GM12864 (cell line): ENCODE data around the gene DLEC1.

ENCODE experiments used
- DNase-seq: peaks from one replicate; pipeline ENCODE4 v3.0.0-alpha.2; 2011; ENCODE audit warnings: low read depth
- H3K4me3 ChIP-seq: 2 replicates; pipeline ENCODE4 v1.5.1; 2011; ENCODE audit warnings: mild to moderate bottlenecking, low read depth, low read length, control low read depth
- TF ChIP-seq, protein P1 (sequence below): IDR thresholded peaks from 2 replicates; pipeline ENCODE4 v1.5.1; 2011; ENCODE audit warnings: low read depth, mild to moderate bottlenecking, moderate library complexity, low read length, control low read depth, inconsistent platforms; ENCODE audit errors: missing control alignments

DLEC1 gene

DNA sequence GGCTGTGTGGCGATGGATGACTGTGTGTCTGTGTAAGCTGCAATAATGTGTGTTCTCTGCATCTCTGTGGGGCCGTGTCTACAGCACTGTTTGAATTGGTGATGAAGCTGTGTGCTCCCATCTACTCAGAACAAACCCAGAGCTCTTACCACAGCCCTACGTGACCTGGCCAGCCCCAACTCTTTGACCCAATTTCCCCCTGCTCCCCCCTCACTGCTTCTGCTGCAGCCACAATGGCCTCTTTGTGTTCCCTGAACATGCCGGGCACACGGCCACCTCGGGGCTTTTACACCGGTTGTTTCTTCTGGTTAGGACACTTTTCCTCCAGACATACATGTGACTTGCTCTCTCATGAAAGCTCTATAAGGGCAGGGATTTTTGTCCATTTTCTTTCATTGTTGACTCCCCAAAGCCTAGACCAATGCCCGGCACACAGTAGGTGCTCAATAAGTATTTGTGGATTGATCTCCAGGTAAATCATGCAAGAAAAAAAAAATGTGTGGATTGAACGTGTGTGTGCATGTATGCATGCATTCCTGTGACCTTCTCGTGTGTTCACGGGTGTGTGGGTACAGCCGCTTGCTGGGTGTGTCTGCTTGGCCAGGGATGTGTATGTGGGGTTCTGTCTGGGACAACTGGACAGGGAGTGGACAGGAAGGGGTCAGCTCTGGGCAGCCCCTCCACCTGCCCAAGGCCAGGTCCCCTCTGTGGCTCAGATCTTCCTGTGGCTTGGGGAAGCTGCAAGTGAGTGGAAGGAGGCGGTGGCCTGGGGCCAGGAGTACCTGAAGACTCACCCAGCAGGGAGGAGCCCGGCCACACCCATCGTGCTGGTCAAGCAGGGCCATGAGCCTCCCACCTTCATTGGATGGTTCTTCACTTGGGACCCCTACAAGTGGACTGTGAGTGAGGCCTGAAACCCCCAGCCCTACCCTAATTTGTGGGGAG is 33.7 kb upstream of the DLEC1 start:
- no peak overlapping the region for H3K4me3 ChIP-seq
- no peak for DNase-seq
- TF ChIP-seq, protein P1, sequence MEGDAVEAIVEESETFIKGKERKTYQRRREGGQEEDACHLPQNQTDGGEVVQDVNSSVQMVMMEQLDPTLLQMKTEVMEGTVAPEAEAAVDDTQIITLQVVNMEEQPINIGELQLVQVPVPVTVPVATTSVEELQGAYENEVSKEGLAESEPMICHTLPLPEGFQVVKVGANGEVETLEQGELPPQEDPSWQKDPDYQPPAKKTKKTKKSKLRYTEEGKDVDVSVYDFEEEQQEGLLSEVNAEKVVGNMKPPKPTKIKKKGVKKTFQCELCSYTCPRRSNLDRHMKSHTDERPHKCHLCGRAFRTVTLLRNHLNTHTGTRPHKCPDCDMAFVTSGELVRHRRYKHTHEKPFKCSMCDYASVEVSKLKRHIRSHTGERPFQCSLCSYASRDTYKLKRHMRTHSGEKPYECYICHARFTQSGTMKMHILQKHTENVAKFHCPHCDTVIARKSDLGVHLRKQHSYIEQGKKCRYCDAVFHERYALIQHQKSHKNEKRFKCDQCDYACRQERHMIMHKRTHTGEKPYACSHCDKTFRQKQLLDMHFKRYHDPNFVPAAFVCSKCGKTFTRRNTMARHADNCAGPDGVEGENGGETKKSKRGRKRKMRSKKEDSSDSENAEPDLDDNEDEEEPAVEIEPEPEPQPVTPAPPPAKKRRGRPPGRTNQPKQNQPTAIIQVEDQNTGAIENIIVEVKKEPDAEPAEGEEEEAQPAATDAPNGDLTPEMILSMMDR: no peak

DNA sequence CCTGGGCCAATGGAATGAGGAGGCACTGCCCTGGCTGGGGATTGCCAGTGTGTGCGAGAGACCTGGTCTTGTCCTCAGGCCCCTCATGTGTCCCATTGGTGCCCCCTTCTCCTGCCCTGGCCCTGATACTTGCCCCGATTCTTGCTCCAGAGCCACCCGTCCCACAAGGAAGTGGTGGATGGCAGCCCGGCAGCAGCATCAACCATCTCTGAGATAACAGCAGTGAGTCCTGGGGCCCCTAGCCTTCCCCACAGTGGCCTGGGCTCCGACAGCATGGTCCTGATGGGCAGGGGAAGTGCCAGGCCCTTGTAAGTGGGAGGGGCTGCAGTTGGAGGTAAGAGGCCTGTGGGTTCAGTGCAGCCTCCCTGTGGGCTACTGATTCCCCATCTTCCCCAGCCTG is 33.0 kb upstream of the DLEC1 start:
- no peak for DNase-seq
- TF ChIP-seq, protein P1: no peak
- H3K4me3 ChIP-seq: no peak overlapping the region

DNA sequence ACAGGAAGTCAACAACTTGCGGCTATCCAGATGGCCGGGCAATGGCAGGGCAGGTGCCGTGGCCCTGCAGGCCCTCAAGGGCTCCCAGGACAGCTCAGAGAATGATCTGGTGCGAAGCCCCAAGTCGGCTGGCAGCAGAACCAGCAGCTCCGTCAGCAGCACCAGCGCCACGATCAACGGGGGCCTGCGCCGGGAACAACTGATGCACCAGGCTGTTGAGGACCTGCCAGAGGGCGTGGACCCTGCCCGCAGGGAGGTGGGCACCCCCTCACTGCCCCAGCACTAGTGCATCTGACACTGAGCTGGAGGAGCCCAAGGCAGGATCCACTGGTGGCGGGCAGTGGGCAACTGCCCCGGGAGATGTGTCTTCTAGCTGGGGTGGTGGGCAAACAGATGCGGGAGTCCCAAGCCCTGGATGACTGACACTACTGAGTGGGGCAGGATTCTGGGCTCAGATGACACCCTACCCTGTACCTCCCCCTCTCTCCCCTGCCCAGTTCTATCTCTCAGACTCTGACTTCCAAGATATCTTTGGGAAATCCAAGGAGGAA is 32.5 kb upstream of the DLEC1 start:
- DNase-seq: no peak
- TF ChIP-seq, protein P1: no peak
- H3K4me3 ChIP-seq: no peak overlapping the region

DNA sequence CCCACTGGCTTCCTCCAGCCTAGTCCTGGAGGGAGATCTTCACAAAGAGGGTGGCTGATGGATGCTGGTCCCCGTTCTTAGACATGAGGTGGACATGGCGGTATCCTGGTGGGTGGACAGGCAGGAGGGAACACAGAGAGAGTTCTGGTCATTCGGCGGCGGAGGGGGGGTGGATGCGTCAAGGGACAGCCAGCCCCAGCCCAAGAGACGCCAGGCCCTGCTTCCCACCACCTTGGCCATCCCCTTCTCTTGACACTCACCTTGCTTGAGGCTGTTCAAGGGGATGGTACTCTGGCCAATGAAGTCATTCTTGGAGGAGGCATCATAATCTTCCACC is 31.3 kb upstream of the DLEC1 start:
- DNase-seq: no peak
- H3K4me3 ChIP-seq: no peak overlapping the region
- TF ChIP-seq, protein P1: no peak

DNA sequence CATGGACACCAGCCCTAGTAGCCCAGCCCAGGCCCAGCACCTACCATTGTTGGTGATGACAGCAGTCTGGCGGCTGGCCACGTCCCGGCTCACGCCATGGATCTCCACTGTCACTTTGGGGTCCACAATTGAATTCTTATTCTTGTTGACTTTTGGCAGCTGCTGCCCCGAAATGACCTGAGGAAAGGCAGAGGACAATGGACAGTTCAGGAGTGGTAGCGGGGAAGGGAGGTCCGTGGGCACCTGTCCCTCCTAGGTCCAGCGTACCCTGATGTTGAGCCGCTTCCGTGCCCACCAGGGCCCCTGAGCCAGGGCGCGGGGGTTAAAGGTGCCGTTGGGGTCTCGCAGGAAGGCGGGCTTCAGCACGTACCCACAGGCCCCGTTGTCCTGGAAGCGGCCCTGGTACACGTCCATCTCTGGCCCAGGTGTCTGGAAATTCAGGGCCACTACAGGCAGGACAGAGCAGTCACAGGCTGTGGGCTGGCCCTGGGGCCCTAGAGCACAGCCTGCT is 30.8 kb upstream of the DLEC1 start:
- DNase-seq: no peak
- TF ChIP-seq, protein P1: no peak
- H3K4me3 ChIP-seq: no peak overlapping the region

DNA sequence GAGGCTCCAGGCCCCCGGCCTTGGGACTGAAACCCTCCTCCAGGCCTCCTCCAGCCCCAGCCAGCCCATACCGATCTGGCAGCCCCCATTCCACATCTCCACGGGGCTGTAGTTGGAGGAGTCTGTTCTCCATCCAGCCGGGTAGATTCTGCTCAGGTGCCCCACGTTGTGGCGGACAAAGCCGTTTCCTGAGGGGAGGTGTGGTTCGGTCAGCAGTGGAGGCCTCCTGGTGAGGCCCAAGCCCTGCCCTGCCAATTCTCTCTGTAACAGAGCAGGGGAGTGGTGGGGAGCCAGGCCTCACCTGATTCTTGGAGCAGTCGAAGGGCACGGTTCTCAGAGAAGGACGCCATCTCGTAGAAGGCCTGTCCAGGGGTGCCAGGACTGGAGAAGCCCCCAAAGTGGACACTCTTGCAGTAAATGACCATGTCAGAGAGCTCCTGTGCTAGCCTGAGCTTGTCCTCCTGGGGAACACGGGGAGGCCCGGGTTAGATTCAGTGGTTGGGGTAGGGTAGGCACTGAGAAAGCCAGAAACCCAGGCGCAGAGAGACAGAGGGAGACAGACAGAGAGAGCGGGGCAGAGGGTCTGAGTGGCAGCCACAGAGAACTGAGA is 29.9 kb upstream of the DLEC1 start:
- no peak for DNase-seq
- H3K4me3 ChIP-seq: no peak overlapping the region
- TF ChIP-seq, protein P1: no peak
